ENCODE data around the gene HOXD10.

The HOXD10 gene

DNA sequence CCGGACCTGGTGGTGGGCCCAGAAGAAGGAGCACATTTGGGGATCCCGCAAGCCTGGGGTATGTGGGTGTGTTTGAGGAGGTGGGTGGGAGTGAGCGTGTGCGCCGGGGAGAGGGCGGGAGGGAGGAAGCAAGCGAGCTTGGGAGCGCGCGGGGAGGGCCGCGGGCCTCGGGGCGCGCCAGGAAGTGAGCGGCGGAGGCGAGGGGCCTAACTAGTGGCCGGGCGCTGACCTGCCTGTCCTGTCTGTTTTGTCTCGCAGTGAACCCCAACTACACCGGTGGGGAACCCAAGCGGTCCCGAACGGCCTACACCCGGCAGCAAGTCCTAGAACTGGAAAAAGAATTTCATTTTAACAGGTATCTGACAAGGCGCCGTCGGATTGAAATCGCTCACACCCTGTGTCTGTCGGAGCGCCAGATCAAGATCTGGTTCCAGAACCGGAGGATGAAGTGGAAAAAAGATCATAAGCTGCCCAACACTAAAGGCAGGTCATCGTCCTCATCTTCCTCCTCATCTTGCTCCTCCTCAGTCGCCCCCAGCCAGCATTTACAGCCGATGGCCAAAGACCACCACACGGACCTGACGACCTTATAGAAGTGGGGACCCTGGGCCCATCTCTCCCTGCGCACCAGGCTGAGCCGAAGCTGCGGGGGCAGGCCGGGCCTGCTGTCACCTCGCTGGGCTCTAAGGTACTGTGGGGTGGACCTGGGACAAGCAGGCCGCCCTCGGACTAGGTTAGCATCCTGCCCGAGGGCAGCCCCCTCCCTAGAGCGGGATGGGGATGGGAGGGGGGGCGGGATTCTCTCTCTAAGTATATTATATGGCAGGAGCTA, 36.0 kb downstream of the HOXD10 start:
- DNase-seq: no peak

DNA sequence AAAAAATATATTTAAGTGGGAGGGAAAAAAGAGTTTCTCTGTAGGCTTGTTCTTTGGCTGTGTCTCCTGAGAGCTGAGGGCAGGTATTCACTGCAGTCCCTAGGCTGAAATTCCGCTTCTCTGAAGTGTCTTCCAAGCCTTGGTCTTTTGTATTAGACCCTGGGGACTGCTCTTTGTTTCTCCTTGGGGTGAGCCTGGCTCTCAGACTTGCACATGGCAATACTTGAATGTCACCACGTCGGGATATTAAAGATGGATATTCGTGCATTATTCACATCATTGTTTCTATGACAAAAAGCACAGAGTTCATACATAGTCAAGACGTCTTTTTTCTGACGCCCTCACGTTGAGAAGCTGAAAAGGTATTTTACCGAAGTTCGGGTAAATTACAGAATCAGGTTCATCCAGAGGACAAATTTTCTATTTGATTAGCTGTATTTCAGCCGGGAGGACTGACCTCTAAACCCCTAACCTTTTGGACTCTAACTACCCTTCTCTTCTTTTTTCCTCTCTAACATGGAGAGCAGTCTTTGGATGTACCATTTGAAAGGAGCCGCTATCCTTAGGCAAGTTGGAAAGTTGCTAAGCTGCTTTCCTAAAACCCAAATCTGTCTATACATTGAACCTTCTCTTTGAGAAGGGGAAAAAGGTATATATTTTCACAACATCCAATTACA, 38.1 kb downstream of the HOXD10 start:
- no peak for DNase-seq

DNA sequence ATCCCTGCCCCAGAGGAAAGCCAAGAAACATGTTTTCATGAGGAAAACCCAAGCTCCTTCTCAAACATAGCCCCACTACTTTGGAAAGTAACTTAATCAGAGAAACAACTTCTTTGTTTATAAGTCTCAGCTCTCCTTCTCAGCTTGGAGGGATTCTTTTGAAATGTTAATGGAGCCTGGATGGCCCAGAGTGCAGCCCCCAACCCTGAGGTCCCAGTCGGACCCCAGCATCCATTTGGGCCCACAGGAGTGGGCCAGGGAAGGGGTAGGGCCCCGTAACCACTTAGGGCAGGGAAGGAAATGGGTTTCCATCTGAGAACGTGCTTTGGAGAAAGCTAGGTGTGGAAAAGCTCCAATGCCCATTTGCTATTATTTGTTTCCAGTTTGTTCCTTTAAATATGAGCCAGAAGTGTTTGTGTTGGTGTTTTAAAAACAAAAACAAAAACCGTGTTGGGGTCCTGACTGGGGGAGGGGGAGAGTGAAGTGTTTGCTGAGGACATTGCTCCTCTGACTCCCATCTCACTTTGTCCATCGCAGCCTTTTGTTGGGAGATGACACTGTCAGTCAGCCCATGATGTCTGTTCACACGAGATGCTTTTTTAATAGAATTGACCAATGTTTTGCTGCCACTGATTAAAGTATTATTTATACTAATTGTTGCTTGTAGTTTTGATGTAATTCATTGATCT, 38.9 kb downstream of the HOXD10 start:
- DNase-seq: no peak

DNA sequence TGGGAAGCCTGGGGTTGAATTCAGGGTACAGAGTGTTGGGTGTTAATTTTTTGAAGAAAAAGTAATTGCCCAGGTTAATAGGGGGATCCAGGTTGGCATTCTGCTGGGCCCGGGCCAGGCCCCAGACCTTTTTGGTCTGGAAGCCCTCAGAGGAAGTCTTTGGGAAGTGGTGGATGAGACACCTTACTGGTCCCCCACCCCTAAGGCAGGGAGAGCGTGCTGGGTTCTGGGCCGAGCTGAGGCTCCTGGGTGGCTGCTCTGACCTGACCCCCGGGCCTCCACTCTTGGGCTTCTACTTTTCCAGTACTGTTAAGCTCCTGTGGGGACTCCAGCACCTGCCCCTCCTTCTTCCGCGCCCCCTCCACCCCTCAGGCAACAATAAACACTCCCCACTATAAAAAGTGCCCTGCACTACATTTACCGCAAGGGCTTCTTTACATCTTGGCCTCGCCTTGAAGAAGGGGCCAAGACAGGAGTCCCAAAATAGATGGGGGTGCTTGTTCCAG, 39.8 kb downstream of the HOXD10 start:
- no peak for DNase-seq

DNA sequence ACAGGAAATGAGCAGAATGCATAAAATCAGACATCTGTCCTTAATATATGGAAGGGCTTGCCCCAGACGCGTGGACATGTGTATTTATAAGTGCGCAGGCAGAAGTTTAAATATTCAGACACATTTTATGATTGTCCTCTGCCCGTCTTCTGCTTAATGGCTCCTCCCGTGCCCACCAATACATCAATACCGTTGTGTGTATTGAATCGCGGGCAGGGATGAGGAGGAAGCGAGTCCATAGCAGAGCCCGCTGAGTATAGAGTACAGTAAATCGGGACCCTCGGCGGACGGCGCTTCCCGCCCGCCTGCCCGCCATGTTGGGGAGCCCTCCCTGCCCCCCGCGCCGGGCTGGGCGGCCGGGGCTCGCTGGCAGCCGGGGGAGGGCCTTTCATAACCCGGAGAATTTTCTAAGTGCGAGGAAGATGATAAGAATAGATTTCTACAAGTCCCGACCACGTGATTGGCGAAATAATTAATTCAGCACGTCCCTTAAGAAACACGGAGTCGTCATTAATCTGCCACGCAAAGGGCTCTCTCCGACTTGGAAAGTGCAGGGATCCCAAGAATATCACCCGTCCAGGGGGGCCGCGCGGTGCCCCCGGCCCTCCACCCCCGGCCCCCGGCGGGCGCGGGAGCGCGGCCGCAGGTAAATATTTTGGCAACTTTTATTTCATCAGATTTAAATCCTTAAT, 40.4 kb downstream of the HOXD10 start, which contains the start of gene HOXD3:
Gene HOXD3 (plus strand): TSS at position 501 of the 692 bp plus-strand sequence. CDS start 11,808 bp downstream, outside the sequence.
- DNase-seq: no peak

DNA sequence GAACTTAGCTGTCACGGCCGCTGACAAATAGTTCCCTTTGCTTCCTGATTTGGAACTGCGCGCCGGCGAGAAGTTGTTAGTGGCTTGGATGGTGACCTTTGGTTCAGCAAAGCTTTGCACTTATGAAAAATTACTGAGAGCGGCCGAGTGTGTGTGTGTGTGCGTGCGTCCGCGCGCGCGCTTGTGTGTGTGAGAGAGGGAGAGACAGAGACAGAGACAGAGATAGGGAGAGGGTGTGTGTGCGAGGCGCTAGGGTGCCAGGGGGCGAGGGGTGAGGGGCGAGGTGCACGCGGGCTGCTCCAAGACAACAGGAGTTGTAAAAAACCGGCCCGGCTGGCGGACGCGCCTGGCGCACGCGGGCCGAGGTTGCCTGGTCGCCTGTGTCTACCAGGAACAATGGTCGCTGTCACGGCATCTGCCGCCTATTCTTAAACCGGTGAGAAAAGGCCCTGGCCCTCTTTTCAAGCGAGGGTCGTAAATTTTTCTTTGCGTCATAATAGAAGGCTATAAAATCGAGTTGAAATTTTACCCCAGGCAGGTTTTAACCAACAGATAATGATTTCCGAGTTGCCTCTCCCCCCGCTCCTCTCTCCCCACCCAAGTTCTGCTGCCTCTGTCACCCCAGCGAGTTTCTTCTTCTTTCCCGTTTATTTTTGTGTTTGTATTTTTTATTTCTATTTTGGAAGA, 41.1 kb downstream of the HOXD10 start:
- DNase-seq: peak; percentile 63

DNA sequence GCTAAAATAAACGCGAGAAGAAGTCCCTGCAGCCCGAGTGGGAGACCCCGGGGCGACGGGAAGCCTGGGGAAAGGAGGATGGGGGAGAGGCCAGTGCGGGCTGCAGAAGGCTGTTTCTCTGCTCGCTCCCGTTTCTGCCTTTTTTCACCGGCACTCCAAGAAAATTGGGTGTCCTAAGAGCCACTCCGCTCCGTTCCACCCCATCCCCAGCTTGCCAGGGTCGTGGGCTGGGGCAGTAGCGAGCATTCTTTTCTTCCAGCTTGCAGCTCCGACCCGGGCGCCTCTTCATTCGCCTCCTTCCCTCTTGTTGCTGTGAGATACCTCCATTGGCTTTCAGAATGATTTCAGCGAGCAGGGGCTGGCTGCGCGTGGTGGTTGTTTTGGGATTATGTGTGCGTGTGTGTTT, 41.6 kb downstream of the HOXD10 start:
- peak; percentile 63 for DNase-seq

DNA sequence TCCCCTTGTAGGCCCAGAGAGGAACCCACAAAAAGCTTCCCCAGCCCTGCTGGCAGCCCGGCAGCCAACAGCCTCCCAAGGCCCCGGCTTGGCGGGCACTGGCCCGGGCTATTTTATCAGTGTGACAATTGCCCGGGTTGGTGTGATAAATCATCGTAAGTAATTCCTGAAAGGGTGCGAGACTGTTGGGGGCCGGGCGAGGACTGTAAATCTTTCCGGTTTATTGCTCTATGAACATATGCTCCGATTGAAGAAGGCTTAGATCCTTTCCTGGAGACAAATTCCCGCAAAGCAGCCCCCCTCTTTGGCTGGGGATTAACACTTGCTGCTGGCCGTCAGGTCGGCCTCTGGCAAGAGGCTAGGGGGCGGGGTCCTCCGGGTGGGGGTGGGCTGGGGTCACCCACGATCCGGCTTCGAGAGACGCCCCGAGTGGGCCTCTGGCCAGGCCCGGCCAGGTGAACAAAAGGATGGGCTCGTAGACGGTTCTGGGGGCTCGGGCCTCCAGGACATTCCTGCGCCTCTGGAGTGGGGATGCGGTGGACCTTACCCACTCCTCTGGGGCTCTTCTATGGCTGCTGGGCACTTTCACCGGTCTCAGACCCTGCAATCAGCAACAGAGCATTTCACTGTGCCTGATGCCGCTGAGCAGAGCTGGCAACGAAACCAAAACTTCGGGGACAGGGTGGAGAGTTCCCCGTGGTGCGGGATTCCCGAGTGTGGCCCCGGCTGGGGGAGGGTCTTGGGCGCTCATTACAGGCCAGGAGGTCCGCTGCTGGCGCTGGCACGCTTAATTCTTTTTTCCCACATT, 42.5 kb downstream of the HOXD10 start:
- no peak for DNase-seq

DNA sequence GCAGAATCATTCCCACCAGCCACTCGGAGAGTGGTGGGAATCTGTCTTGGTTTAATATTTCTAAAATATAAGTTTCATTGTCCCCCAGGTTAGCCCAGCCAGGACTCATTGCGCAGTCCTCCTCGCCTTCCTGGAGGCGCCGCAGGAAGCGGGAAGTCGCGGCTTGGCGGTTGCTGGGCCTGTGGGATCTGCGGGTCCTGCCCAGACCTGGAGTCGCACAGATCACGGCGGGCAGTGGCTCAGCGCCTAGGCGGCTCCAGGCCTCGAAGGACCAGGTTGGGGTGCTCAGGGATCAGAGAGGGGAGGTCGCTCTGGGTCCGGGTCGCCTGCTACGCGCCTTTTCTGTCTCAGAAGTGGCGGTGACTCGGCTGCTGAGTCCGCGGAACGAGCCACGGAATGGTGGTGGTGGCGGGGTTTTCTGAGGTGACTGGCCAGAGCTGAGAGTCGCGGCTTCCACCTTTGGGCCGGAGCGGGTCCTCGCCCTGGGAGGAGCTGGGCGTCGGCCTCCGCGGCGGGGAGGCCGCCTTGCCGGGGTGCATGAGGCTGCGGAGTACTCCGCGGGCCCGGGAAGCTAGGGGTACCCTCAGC, 43.2 kb downstream of the HOXD10 start:
- no peak for DNase-seq

DNA sequence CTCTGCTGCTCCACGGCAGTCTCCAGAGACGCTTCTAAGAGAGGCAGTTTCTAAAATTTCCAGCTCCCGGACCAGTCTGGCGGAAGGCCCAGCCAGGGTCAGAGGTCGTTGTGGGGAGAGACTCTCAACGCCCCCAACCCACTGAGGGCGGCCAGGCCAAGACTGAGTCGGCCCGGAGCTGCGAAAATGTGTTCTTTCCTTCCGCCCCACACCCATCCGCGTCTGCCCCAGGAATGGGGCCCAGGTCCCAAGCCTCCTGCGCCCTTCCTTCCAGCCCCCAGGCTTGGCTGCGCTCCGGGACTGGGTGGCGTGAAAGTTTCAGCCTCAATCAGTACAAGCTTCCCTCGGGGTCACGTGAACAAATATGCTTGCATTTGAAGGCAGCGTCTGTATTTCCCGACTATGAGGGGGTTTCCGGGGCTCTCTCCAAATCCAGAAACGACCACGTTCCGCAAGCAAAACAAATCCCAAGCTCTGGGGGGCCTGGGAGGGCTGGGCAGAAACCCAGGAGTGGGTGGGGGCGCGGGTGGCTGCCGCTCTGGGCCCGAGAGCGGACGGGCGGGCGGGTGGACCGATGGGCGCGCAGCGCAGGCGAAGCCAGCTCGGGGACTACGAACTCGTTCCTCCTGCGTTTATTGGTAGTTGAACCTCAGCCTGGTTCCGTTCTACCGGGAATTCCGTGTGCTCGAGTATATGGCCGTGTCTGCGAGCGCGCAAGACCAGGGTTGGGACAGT, 43.8 kb downstream of the HOXD10 start:
- no peak for DNase-seq

DNA sequence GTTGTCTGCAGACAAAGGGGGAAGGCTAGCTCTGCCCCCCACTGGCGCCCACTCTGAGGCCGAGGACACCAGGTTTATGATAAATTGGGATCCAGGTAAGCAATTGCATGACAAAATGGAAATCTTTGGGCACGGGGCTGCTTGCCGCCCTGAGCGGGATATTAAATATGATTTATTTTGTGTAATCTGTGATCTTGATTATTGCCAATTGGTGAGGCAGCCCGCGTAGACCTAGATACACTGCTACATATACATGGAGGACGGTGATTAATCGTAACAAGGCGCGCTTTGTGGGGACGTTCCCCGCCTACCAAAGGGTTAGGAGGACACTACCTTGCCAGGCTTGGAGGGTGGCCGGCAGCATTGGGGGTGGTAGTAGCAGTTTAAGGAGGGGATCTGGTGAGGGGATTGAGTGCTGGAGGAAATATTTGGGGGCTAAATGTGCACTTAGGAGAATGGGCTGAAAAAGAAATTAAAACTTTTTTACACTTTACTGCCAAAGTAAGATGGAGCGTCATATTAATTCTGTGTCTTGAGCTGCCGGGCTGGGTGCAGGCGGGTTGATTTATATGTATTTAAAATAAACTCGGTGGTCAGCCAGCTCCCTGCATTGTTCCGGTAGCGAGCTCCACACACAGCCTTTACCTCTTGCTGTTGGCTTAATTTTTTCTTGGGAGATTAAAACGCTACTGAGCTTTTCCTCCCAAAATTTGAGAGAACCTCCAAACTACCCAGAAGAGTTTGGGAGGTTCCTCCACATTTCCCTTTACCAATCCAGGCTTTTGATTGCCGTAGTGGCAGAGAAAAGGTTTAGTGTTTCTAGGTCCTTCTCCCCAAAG, 44.6 kb downstream of the HOXD10 start:
- DNase-seq: no peak

DNA sequence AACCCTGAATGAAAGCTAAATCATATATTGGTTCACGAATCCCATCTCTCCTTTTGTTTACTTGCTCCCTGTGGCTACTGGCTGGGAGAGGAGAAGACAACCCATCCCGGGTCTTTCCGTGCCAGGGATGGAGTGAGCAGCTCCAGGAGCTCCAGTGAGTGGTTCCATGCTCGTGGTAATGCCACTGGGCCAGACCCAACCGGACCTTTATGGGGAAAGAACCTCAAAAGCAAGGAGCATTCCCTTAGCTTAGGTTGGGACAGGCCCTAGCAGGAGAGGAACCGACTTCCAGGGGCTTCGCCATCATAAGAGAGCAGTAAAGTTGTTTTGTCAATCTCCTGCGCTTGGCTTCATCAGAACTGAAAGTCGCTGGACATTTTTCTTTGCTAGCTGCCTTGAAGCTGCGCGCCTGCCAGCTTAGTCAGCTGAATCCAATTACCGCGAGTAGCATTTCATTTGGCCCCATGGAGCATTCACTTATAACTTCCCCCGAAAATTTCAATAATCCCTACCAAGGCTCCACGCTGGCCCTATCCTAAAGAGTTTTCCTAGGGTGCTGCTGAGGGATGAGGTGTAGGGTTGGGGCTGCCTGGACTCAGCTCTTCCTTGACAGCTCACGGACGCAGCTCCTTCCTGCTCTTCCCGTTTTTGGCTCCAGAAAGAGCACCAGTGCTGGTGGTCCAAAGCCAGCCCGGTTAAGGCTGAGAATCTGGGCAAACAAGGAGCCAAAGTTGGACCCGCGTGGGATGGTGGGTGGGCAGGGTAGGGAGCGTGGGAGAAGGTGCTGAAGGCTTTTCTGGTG, 45.4 kb downstream of the HOXD10 start:
- no peak for DNase-seq

DNA sequence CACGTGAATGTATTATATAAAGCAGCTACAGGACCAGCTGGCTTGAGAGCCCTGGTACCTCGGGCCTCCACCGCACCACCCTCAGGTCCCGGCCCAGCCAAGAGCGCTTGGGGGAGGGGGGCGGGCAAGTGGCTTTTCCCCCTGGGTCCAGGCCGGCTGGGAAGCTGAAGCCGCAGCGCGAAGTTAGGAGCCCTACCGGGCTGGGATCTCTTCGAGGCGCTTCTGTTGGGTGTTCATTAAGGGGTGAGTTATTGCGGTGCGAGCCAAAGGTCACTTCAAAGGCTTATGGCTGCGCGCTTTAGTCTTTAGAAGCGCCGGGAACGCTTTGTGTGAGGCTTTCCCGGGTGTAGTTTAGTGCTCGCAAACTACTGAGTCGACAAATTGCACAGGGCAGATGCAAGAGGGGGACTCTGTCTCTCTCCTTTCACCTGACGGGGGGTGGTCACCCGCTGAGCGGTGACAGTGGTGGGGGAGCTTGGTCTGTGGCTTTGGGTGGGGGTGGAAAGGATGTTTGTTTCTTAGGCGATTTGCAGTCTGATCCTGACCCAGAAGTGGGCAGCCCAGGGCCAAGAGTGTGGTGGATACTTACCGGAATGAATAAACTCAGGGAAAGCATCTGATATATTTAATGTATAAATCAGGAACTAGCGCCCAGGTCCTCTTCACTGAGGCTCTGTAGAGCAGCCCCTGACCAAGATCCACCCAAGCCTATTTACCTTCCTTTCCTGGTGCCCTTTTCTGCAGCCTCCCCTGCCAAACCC, 46.5 kb downstream of the HOXD10 start:
- no peak for DNase-seq

DNA sequence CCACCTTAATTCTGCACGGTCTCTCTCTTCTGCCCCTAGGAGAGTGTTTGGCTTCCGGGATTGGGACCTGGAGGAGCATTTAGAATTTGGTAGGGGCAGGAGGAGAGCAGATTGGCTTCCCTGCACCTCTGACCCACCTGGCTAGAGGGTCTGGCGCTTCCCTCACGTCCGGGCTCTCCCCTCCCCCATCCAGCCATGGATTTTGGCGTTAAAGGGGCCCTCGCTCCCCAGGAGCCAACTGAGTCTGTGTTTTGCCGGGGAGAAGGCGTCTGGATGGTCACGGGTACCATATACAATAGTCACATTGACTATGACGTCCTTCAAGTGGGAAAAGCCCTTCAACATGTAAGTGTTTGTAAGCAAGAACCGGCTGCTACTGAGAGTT, 47.1 kb downstream of the HOXD10 start:
- no peak for DNase-seq

DNA sequence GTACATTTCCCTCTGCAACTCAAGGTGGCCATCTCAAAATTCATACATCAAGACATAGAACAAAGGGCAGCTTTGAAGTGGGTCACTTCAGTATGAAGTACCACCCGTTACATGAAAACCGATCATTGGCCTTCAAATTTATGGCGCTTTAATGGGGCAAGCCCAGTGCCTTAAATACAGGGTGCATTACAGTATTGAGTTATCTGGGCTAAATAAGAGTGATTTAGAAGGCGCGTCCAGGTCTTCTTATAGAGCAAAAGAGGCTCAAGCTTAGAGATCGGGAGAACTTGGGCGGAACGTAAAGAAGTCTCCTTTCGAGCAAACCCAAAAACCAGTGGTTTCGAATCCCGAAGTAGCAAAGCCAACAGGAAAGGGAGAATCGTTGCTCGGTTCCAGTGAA, 47.6 kb downstream of the HOXD10 start:
- DNase-seq: no peak

DNA sequence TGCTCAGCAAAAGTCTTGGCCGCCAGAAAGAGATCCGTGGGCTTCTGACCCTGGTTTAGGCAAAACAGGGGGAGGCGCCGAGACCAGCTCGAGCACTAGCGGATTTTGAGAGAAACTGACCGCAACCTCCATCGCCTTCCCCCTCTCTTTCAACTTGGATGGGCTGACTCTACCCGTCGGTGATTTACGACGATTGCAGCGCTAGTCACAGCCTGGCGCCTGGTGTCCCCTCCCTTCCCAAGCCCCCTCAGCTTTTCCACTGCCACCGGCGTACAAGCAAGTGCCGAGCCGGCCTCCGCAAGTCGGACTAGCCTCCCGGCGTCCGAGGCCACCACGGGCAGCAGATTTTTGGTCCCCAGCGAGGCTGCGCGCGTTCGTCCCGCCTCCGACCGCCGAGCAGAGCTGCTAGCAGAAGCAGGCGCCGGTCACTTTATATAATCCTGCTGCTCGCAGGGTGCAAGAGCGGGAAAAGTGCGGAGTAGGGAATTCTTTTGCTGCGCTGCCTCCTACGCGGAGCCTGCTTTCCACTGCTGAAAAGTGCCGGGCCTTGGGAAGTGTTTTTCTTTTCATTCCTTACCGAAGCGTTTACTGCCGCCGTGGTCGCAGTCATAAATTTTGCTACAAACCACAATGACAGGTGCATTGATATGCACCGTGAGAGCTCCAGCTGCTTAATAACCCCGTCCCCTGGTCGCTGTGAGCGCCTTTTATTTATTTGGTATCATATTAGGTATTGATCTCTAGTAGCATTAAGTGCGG, 48.2 kb downstream of the HOXD10 start:
- no peak for DNase-seq
